Measurements from ENCODE around the gene UQCC5. TPM values are rescaled to one million over a fixed set of nuclear protein-coding genes. Genes with fewer than 3 reads are reported as not detected.

The UQCC5 gene
- total and polyA plus RNA-seq, 3 experiments from 2014 or later = 15.3 to 20.7 (median 18.2) TPM

DNA sequence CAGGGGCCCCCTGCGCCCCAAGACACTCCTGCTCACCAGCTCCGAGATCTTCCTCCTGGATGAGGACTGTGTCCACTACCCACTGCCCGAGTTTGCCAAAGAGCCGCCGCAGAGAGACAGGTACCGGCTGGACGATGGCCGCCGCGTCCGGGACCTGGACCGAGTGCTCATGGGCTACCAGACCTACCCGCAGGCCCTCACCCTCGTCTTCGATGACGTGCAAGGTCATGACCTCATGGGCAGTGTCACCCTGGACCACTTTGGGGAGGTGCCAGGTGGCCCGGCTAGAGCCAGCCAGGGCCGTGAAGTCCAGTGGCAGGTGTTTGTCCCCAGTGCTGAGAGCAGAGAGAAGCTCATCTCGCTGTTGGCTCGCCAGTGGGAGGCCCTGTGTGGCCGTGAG is 44.3 kb upstream of the UQCC5 start:
- Histone ChIP-seq H3K27ac (ENCODE audit: low read depth, low read length) (no peak overlapping the region), H3K36me3 (ENCODE audit: insufficient read depth, low read length) (peaks cover 14% of the 10 kb centered on the region), H3K4me3 (ENCODE audit: low read length) (no peak overlapping the region), H3K9me3 (ENCODE audit: low read length) (no peaks in the 10 kb centered on the region), H3K27me3 (ENCODE audit: insufficient read depth, low read length, poor library complexity, severe bottlenecking) (no peaks in the 10 kb centered on the region), H3K4me1 (ENCODE audit: insufficient read depth, low read length) (no peaks in the 10 kb centered on the region)
- H3K27me3 Mint-ChIP-seq = no peaks in the 10 kb centered on the region
- peaks cover 0 to 5% (median 3%) of the 10 kb centered on the region in 3 donors for H3K4me1 Mint-ChIP-seq
- peaks cover 0 to 58% (median 5%) of the 10 kb centered on the region in 3 donors for H3K36me3 Mint-ChIP-seq
- POLR2A ChIA-PET = no interaction called here
- H3K4me3 Mint-ChIP-seq = no peak overlapping the region
- H3K27ac Mint-ChIP-seq = no peak overlapping the region
- CTCF ChIA-PET = no interaction called here
- no peak for DNase-seq
- H3K9me3 Mint-ChIP-seq = no peaks in the 10 kb centered on the region

- Mint-ChIP-seq H3K27ac (no peak overlapping the region), H3K4me3 (no peak overlapping the region), H3K4me1 (peaks cover 0 to 5% (median 3%) of the 10 kb centered on the region in 3 donors), H3K27me3 (no peaks in the 10 kb centered on the region), H3K36me3 (peaks cover 0 to 45% (median 5%) of the 10 kb centered on the region in 3 donors), H3K9me3 (no peaks in the 10 kb centered on the region)
- H3K4me1 ChIP-seq (ENCODE audit: insufficient read depth, low read length) = no peaks in the 10 kb centered on the region
- CTCF ChIA-PET = no interaction called here
- H3K4me3 ChIP-seq (ENCODE audit: low read length) = no peak overlapping the region
- H3K9me3 ChIP-seq (ENCODE audit: low read length) = no peaks in the 10 kb centered on the region
- no peak overlapping the region for H3K27ac ChIP-seq (ENCODE audit: low read depth, low read length)
- POLR2A ChIA-PET = no interaction called here
- H3K36me3 ChIP-seq (ENCODE audit: insufficient read depth, low read length) = peaks cover 14% of the 10 kb centered on the region
- H3K27me3 ChIP-seq (ENCODE audit: insufficient read depth, low read length, poor library complexity, severe bottlenecking) = no peaks in the 10 kb centered on the region
- DNase-seq = no peak
These were observed 43.0 kb upstream of the UQCC5 start for GRCh38 chr3:52493232-52494017.

DNA sequence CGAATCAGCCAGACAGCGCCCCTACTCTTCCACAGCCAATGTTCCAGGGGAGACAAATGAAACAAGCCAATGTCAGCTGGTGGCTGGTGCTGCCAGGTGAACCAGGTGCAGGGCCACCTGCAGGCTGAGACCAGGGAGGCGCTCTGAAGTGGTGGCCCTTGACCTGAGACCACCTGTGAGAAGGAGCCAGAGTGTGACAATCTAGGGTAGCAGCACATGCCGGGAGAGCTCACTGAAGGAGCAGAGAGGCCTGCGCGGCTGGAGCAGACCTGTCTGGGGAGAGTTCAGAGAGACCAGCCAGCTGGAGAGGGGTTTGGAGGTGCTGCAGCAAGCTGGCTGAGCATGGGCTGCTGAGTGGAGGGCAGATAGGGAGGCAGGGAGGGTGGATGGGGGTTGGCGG is 42.0 kb upstream of the UQCC5 start:
- H3K36me3 ChIP-seq (ENCODE audit: insufficient read depth, low read length) = peaks cover 14% of the 10 kb centered on the region
- H3K4me3 ChIP-seq (ENCODE audit: low read length) = no peak overlapping the region
- POLR2A ChIA-PET = no interaction called here
- no peaks in the 10 kb centered on the region for H3K4me1 ChIP-seq (ENCODE audit: insufficient read depth, low read length)
- no peaks in the 10 kb centered on the region for H3K27me3 ChIP-seq (ENCODE audit: insufficient read depth, low read length, poor library complexity, severe bottlenecking)
- no peaks in the 10 kb centered on the region for H3K9me3 ChIP-seq (ENCODE audit: low read length)
- peaks cover 0 to 5% (median 3%) of the 10 kb centered on the region in 3 donors for H3K4me1 Mint-ChIP-seq
- no peaks in the 10 kb centered on the region for H3K9me3 Mint-ChIP-seq
- H3K4me3 Mint-ChIP-seq = no peak overlapping the region
- no peak for DNase-seq
- peak overlapping the region in 4 of 8 donors; percentile 19 to 51 (median 35) for H3K27ac Mint-ChIP-seq
- CTCF ChIA-PET = no interaction called here
- H3K36me3 Mint-ChIP-seq = peaks cover 0 to 36% (median 5%) of the 10 kb centered on the region in 3 donors
- H3K27me3 Mint-ChIP-seq = no peaks in the 10 kb centered on the region
- H3K27ac ChIP-seq (ENCODE audit: low read depth, low read length) = no peak overlapping the region

DNA sequence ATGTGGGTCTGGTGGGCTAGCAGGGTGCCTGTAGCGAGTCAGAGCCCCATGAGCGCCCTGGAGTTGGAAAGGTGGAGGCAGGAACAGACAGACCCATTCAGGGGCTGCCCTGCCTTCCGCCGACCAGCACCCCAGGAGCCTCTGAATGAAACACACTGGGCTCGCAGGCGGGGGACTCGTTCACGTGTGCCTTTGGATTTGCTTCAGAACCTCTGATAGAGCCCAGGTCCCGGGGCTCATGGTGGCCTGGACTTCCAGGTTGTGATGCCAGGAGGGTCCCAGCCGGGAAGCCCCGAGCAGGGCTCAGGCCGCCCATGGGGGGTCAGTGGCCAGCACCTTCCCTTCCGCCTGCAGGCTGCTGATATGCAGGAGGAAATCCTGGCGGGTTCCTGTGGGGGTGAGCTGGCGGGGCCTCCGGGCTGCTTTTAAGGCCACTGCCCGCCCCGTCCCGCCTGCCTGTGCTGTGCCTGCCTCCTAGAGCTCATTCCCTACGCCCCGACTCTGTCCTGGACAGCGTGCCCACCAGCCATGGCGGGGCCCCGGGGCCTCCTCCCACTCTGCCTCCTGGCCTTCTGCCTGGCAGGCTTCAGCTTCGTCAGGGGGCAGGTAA is 41.4 kb upstream of the UQCC5 start, which contains the start of gene STAB1:
TSS of gene STAB1 (plus strand) at position 453 of the 610 bp plus-strand sequence. CDS start at position 529, 76 bp downstream.
- no peaks in the 10 kb centered on the region for H3K9me3 Mint-ChIP-seq
- H3K27me3 Mint-ChIP-seq = no peaks in the 10 kb centered on the region
- CTCF ChIA-PET = no interaction called here
- POLR2A ChIA-PET = no interaction called here
- Histone ChIP-seq H3K4me1 (ENCODE audit: insufficient read depth, low read length) (no peaks in the 10 kb centered on the region), H3K36me3 (ENCODE audit: insufficient read depth, low read length) (peaks cover 9% of the 10 kb centered on the region), H3K27me3 (ENCODE audit: insufficient read depth, low read length, poor library complexity, severe bottlenecking) (no peaks in the 10 kb centered on the region), H3K9me3 (ENCODE audit: low read length) (no peaks in the 10 kb centered on the region), H3K27ac (ENCODE audit: low read depth, low read length) (no peak within 1 kb of the TSS), H3K4me3 (ENCODE audit: low read length) (no peak within 1 kb of the TSS)
- H3K4me3 Mint-ChIP-seq = no peak within 1 kb of the TSS
- H3K36me3 Mint-ChIP-seq = peaks cover 0 to 31% (median 5%) of the 10 kb centered on the region in 3 donors
- H3K27ac Mint-ChIP-seq = peak within 1 kb of the TSS in 4 of 8 donors; percentile 19 to 51 (median 35)
- DNase-seq = no peak
- H3K4me1 Mint-ChIP-seq = peaks cover 0 to 5% (median 3%) of the 10 kb centered on the region in 3 donors

- no peak overlapping the region for H3K4me3 Mint-ChIP-seq
- CTCF ChIA-PET = no interaction called here
- H3K36me3 ChIP-seq (ENCODE audit: insufficient read depth, low read length) = peaks cover 9% of the 10 kb centered on the region
- no peak overlapping the region for H3K27ac Mint-ChIP-seq
- H3K27me3 ChIP-seq (ENCODE audit: insufficient read depth, low read length, poor library complexity, severe bottlenecking) = no peaks in the 10 kb centered on the region
- no peaks in the 10 kb centered on the region for H3K9me3 ChIP-seq (ENCODE audit: low read length)
- H3K9me3 Mint-ChIP-seq = no peaks in the 10 kb centered on the region
- H3K27ac ChIP-seq (ENCODE audit: low read depth, low read length) = no peak overlapping the region
- H3K27me3 Mint-ChIP-seq = no peaks in the 10 kb centered on the region
- H3K36me3 Mint-ChIP-seq = peaks cover 0 to 21% (median 2%) of the 10 kb centered on the region in 3 donors
- peaks cover 0 to 5% (median 3%) of the 10 kb centered on the region in 3 donors for H3K4me1 Mint-ChIP-seq
- no peak for DNase-seq
- H3K4me1 ChIP-seq (ENCODE audit: insufficient read depth, low read length) = no peaks in the 10 kb centered on the region
- POLR2A ChIA-PET = no interaction called here
- no peak overlapping the region for H3K4me3 ChIP-seq (ENCODE audit: low read length)
These were observed 40.4 kb upstream of the UQCC5 start for GRCh38 chr3:52495777-52496602.

DNA sequence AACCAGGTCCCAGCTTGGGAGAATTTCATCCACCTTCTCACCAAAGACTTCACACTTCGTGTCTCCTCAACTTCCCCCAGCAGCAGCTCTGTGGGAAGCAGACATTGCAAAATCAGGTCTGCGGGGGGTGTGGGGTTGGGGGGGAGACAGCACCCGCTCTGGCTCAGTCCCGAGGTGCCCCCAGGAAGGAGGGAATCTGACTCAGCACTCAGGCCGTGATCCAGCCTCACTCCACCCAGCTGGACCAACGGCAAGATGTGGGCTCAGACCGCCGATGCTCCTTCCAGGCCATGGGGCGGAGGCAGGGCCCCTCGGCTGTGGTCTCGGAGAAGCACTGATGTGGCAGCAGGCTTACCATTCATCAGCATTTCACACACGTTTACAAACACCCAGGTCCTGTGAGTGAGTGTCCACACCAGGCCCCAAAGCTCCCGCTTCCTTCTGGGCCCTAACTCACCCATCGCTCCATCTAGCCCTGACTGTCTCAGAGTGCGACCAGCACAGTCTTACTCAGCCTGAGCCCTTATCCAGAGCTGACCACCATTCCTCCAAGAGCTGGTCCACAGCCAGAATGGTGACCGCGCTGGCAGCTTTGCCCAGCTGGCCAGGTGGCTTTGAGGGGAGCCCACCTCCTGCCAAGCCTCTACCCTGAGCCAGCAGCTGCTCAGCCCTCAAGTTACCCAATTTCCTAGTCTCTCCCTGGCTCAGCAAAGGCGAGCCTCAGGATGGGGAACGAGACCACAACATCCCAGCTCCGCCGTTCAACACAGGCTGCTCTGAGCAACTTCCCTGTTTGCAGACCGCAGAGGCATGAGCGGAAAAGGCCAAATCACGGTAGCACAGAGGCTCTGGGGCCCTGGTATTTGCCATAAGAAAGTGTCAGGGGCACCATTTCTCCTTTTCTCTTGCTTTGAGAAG is 38.0 kb upstream of the UQCC5 start:
- no peaks in the 10 kb centered on the region for H3K4me1 ChIP-seq (ENCODE audit: insufficient read depth, low read length)
- DNase-seq = no peak
- ChIA-PET CTCF (no interaction called here), POLR2A (no interaction called here)
- H3K36me3 Mint-ChIP-seq = no peaks in the 10 kb centered on the region
- no peak overlapping the region for H3K27ac ChIP-seq (ENCODE audit: low read depth, low read length)
- no peaks in the 10 kb centered on the region for H3K36me3 ChIP-seq (ENCODE audit: insufficient read depth, low read length)
- H3K4me1 Mint-ChIP-seq = peaks cover 0 to 5% (median 3%) of the 10 kb centered on the region in 3 donors
- no peaks in the 10 kb centered on the region for H3K27me3 ChIP-seq (ENCODE audit: insufficient read depth, low read length, poor library complexity, severe bottlenecking)
- H3K27ac Mint-ChIP-seq = no peak overlapping the region
- no peaks in the 10 kb centered on the region for H3K27me3 Mint-ChIP-seq
- no peak overlapping the region for H3K4me3 Mint-ChIP-seq
- no peaks in the 10 kb centered on the region for H3K9me3 ChIP-seq (ENCODE audit: low read length)
- no peaks in the 10 kb centered on the region for H3K9me3 Mint-ChIP-seq
- H3K4me3 ChIP-seq (ENCODE audit: low read length) = no peak overlapping the region

DNA sequence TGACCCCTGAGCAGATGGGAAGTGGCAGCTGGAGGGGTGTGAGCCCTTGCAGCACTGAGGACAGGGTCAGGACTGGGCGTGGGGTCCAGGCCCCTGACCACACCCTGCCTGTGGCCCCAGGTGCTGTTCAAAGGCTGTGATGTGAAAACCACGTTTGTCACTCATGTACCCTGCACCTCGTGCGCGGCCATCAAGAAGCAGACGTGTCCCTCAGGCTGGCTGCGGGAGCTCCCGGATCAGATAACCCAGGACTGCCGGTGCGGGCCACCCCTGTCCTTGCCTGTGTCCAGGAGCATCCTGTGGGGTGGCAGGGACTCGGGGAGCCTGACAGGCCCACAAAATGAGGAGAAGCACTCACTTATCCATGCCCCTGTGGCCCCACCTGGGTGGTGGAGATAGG is 35.4 kb upstream of the UQCC5 start:
- POLR2A ChIA-PET = interaction anchor here (0.6 kb wide), 1 partner anchor 558 kb away, joined by 3 read pairs; no protein-coding TSS in a partner anchor
- Histone ChIP-seq H3K4me3 (ENCODE audit: low read length) (no peak overlapping the region), H3K27ac (ENCODE audit: low read depth, low read length) (no peak overlapping the region), H3K27me3 (ENCODE audit: insufficient read depth, low read length, poor library complexity, severe bottlenecking) (no peaks in the 10 kb centered on the region), H3K4me1 (ENCODE audit: insufficient read depth, low read length) (no peaks in the 10 kb centered on the region), H3K9me3 (ENCODE audit: low read length) (no peaks in the 10 kb centered on the region), H3K36me3 (ENCODE audit: insufficient read depth, low read length) (no peaks in the 10 kb centered on the region)
- CTCF ChIA-PET = no interaction called here
- no peak for DNase-seq
- Mint-ChIP-seq H3K4me1 (no peaks in the 10 kb centered on the region), H3K27ac (no peak overlapping the region), H3K9me3 (no peaks in the 10 kb centered on the region), H3K27me3 (no peaks in the 10 kb centered on the region), H3K36me3 (no peaks in the 10 kb centered on the region), H3K4me3 (no peak overlapping the region)
